GM13977 (cell line): ENCODE data around the gene LIMS4.
"Not testable (repeated sequence)": the region's sequence is repeated elsewhere in the genome, so short reads cannot be mapped to it uniquely, and the experiment has no call there.

Source experiments
- DNase-seq: peaks from one replicate; pipeline ENCODE4 v3.0.0; 2012; ENCODE audit warnings: low spot score
- in situ Hi-C: fragments of 300-500 bp; cut with MboI; formaldehyde crosslinking; loops from one replicate; pipeline ENCODE4 v1.12.0; 2022; ENCODE audit warnings: low sequenced_read_pairs, low pct_unique_long_range_greater_than_20kb, mixed read lengths, inconsistent platforms; ENCODE audit not compliant: unreplicated experiment

The LIMS4 gene

GRCh38 chr2:110472171-110473058 is at the start of gene LIMS4:
LIMS4 (minus strand) TSS chr2:110472816; CDS start chr2:110472778, 38 bp downstream.
- DNase-seq, in situ Hi-C loops: not testable (repeated sequence)

GRCh38 chr2:110499755-110500377 is 27.2 kb upstream of the LIMS4 start:
- in situ Hi-C loops, DNase-seq: not testable (repeated sequence)

GRCh38 chr2:110496027-110496426 is 23.4 kb upstream of the LIMS4 start:
- in situ Hi-C loops, DNase-seq: not testable (repeated sequence)

- DNase-seq, in situ Hi-C loops: not testable (repeated sequence)
These were observed 21.9 kb upstream of the LIMS4 start for GRCh38 chr2:110494488-110494887.

GRCh38 chr2:110488991-110489390 is 16.4 kb upstream of the LIMS4 start:
- in situ Hi-C loops, DNase-seq: not testable (repeated sequence)

GRCh38 chr2:110482697-110483096 is 10.1 kb upstream of the LIMS4 start:
- DNase-seq, in situ Hi-C loops: not testable (repeated sequence)

GRCh38 chr2:110481200-110481599 is 8.6 kb upstream of the LIMS4 start:
- in situ Hi-C loops, result not testable (repeated sequence)

GRCh38 chr2:110480084-110480483 is 7.5 kb upstream of the LIMS4 start:
- DNase-seq, in situ Hi-C loops: not testable (repeated sequence)

More at GRCh38 chr2:110481200-110481599, 8.6 kb upstream of the LIMS4 start:
- DNase-seq, result not testable (repeated sequence)

GRCh38 chr2:110477370-110477769 is 4.8 kb upstream of the LIMS4 start:
- in situ Hi-C loops, result not testable (repeated sequence)

GRCh38 chr2:110476952-110477351 is 4.3 kb upstream of the LIMS4 start:
- DNase-seq, in situ Hi-C loops: not testable (repeated sequence)

More at GRCh38 chr2:110477370-110477769, 4.8 kb upstream of the LIMS4 start:
- not testable (repeated sequence) for DNase-seq

GRCh38 chr2:110475627-110476359 is 3.2 kb upstream of the LIMS4 start:
- in situ Hi-C loops, DNase-seq: not testable (repeated sequence)

GRCh38 chr2:110474898-110475297 is 2.3 kb upstream of the LIMS4 start:
- DNase-seq, in situ Hi-C loops: not testable (repeated sequence)

GRCh38 chr2:110473059-110473358 is 393 bp upstream of the LIMS4 start:
- DNase-seq, in situ Hi-C loops: not testable (repeated sequence)

GRCh38 chr2:110468921-110469320 is 3.7 kb downstream of the LIMS4 start:
- DNase-seq, in situ Hi-C loops: not testable (repeated sequence)

GRCh38 chr2:110465312-110465711 is 7.3 kb downstream of the LIMS4 start:
- DNase-seq, in situ Hi-C loops: not testable (repeated sequence)

GRCh38 chr2:110462458-110462857 is 10.2 kb downstream of the LIMS4 start:
- in situ Hi-C loops, DNase-seq: not testable (repeated sequence)

GRCh38 chr2:110460318-110460717 is 12.3 kb downstream of the LIMS4 start:
- DNase-seq, in situ Hi-C loops: not testable (repeated sequence)

- DNase-seq, in situ Hi-C loops: not testable (repeated sequence)
These were observed 15.4 kb downstream of the LIMS4 start for GRCh38 chr2:110457214-110457590.
